Esophagus squamous epithelium (tissue), 5 donors: ENCODE results near the gene RPS15. TPM values are rescaled to one million over a fixed set of nuclear protein-coding genes. Genes with fewer than 3 reads are reported as not detected.
"Not testable (repeated sequence)": the region's sequence is repeated elsewhere in the genome, so short reads cannot be mapped to it uniquely, and the experiment has no call there.

Experiments used
- DNase-seq: peaks from one replicate; lab custom pipeline; 2025; lab: John Stamatoyannopoulos, UW
- H3K27ac ChIP-seq, 4 donors: fragments of 200-600 bp; sonication (generic); one replicate each; pipeline ENCODE4 v1.5.1; 2016 to 2019; ENCODE audit warnings: mild to moderate bottlenecking in 1 of 4
- H3K27me3 ChIP-seq, 4 donors: fragments of 200-600 bp; sonication (generic); 1 replicate in 3 of 4; 2 replicates in 1 of 4; pipeline versions ENCODE4 v1.5.1 to v1.6.0; 2017 to 2021; ENCODE audit warnings: antibody characterized with exemption in 1 of 4
- H3K36me3 ChIP-seq, 3 donors: fragments of 200-600 bp; sonication (generic); one replicate each; pipeline ENCODE4 v1.5.1; 2016 to 2019
- H3K4me1 ChIP-seq, 3 donors: fragments of 200-600 bp; sonication (generic); one replicate each; pipeline ENCODE4 v1.5.1; 2017 to 2019
- H3K4me3 ChIP-seq, 4 donors: fragments of 200-600 bp; sonication (generic); 1 replicate in 3 of 4; 2 replicates in 1 of 4; pipeline ENCODE4 v1.5.1; 2016 to 2019; ENCODE audit warnings: mild to moderate bottlenecking in 2 of 4, moderate library complexity in 1 of 4
- H3K9me3 ChIP-seq, 3 donors: fragments of 200-600 bp; sonication (generic); one replicate each; pipeline ENCODE4 v1.5.1; 2016 to 2019
- CTCF ChIP-seq, 6 experiments: fragments of 450-650 bp in 4 of 6; fragments of 200-600 bp in 2 of 6; sonication (generic) in 2 of 6; IDR thresholded peaks; one replicate each; pipeline ENCODE4 v1.5.1; 2016 to 2019; ENCODE audit warnings: antibody characterized with exemption in 6 of 6, mild to moderate bottlenecking in 4 of 6, moderate library complexity in 4 of 6
- POLR2A ChIP-seq, 4 donors: fragments of 450-650 bp; IDR thresholded peaks; one replicate each; pipeline ENCODE4 v1.6.1; 2017; ENCODE audit warnings: antibody characterized with exemption in 4 of 4, mild to moderate bottlenecking in 4 of 4, moderate library complexity in 3 of 4
- WGBS, 2 donors: methylation state at CpG; one replicate each; pipeline ENCODE4 v1.1.5; 2018; 5-methylcytosine and 5-hydroxymethylcytosine counted together
- intact Hi-C: fragments of 100-400 bp; cut with DNase I; formaldehyde crosslinking; loops from one replicate; pipeline ENCODE4 v1.15.0; 2022
- total RNA-seq, 4 donors: library from RNA; depleted of rRNA; stranded (reverse); fragments of >200 nt; gene quantifications; one replicate each; pipeline ENCODE4 v1.1.0, GENCODE V29; 2016
- donor health status: DM: yes; HTN: yes; CAD: no.

RPS15 gene
- total RNA-seq, 4 donors from 2014 or later: 2,502 to 3,774 (median 3,129) TPM

- Histone ChIP-seq H3K4me3 (no peak overlapping the region), H3K9me3 (no peaks in the 10 kb centered on the region), H3K27me3 (no peaks in the 10 kb centered on the region), H3K36me3 (peaks cover 32 to 72% (median 44%) of the 10 kb centered on the region in 3 donors), H3K27ac (no peak overlapping the region), H3K4me1 (peaks cover 11 to 29% (median 12%) of the 10 kb centered on the region in 3 donors)
- no peak for DNase-seq
- TF ChIP-seq CTCF (IDR thresholded peaks at IDR 0.05): no peak
- no peak for TF ChIP-seq POLR2A (IDR thresholded peaks at IDR 0.05)
- 67 to 80% methylated on average over 9 to 12 of the region's 39 CpGs for WGBS, 2 donors
- intact Hi-C loops: no loop called here
Measured at GRCh38 chr19:1434577-1435060, 3.6 kb upstream of the RPS15 start.

- intact Hi-C loops: no loop called here
- no peaks in the 10 kb centered on the region for H3K27me3 ChIP-seq
- no peak overlapping the region for H3K27ac ChIP-seq
- 85 to 100% methylated on average over 1 to 18 of the region's 21 CpGs for WGBS, 2 donors
- DNase-seq: no peak
- TF ChIP-seq CTCF (IDR thresholded peaks at IDR 0.05) (no peak), POLR2A (IDR thresholded peaks at IDR 0.05) (no peak)
- no peak overlapping the region for H3K4me3 ChIP-seq
- H3K9me3 ChIP-seq: no peaks in the 10 kb centered on the region
- H3K36me3 ChIP-seq: peaks cover 41 to 72% (median 42%) of the 10 kb centered on the region in 3 donors
- peaks cover 19 to 35% (median 20%) of the 10 kb centered on the region in 3 donors for H3K4me1 ChIP-seq
Measured at GRCh38 chr19:1435378-1435989, 2.7 kb upstream of the RPS15 start.

GRCh38 chr19:1437609-1438008, 587 bp upstream of the RPS15 start:
- intact Hi-C loops: no loop called here
- no peak for DNase-seq
- 52 to 59% methylated on average over 8 of the region's 8 CpGs for WGBS, 2 donors
- Histone ChIP-seq H3K4me1 (peaks cover 26 to 46% (median 27%) of the 10 kb centered on the region in 3 donors), H3K27ac (peak overlapping the region in 3 of 4 donors; percentile 86 to 91 (median 87)), H3K27me3 (no peaks in the 10 kb centered on the region), H3K4me3 (peak overlapping the region in 3 of 4 donors; percentile 67 to 95 (median 86)), H3K36me3 (peaks cover 44 to 72% (median 47%) of the 10 kb centered on the region in 3 donors), H3K9me3 (no peaks in the 10 kb centered on the region)
- TF ChIP-seq POLR2A (IDR thresholded peaks at IDR 0.05) (no peak), CTCF (IDR thresholded peaks at IDR 0.05) (no peak)

GRCh38 chr19:1438933-1439354, 748 bp downstream of the RPS15 start:
- H3K27ac ChIP-seq: peak overlapping the region; percentile 86 to 94 (median 89)

GRCh38 chr19:1439525-1440417, 1.6 kb downstream of the RPS15 start:
- H3K27ac ChIP-seq: peak overlapping the region; percentile 7 to 91 (median 86)
- H3K36me3 ChIP-seq: peaks cover 25 to 55% (median 27%) of the 10 kb centered on the region in 3 donors
- 29 to 57% methylated on average over 13 to 22 of the region's 57 CpGs for WGBS, 2 donors
- H3K9me3 ChIP-seq, DNase-seq, H3K27me3 ChIP-seq, intact Hi-C loops: not testable (repeated sequence)
- peak overlapping the region; percentile 67 to 95 (median 90) for H3K4me3 ChIP-seq
- peaks cover 28 to 62% (median 28%) of the 10 kb centered on the region in 3 donors for H3K4me1 ChIP-seq

More at GRCh38 chr19:1438933-1439354, 748 bp downstream of the RPS15 start:
- intact Hi-C loops: no loop called here
- Histone ChIP-seq H3K9me3 (no peaks in the 10 kb centered on the region), H3K4me3 (peak overlapping the region; percentile 67 to 95 (median 90)), H3K27me3 (no peaks in the 10 kb centered on the region), H3K36me3 (peaks cover 31 to 64% (median 34%) of the 10 kb centered on the region in 3 donors), H3K4me1 (peaks cover 26 to 54% (median 27%) of the 10 kb centered on the region in 3 donors)
- 2% methylated on average over 11 to 13 of the region's 26 CpGs for WGBS, 2 donors
- no peak for TF ChIP-seq CTCF (IDR thresholded peaks at IDR 0.05)
- no peak for TF ChIP-seq POLR2A (IDR thresholded peaks at IDR 0.05)
- no peak for DNase-seq
